Stimulated activated CD4-positive, alpha-beta T cell treated with anti-CD3 and anti-CD28 coated beads, TNF-alpha, amount 100 ng/mL, for 48 hours (primary cell): ENCODE data around the gene CMC2.

Source experiments
- DNase-seq, 3 donors: peaks; one replicate each; pipeline ENCODE4 v3.0.0-alpha.2; 2020; ENCODE audit warnings: low read depth in 3 of 3

CMC2 gene

DNA sequence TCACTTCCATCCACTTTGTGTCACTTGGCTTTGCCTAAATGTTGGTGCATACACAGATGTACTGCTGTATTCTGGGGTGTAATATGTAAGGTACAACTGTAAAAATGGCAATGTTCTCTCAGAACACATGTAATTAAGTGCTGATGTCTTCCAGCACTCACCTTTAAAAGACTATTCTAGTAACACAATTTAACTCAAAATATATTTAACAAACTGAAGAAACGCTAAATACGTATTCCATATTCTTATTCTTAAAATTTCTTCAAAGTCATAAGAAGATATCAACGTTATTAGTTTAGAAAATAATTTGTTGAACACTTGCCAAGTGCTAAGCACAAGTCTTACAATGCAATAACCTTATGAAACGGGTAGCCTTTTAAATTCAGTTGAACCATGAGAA, 3.6 kb downstream of the CMC2 start:
- DNase-seq: no peak

GRCh38 chr16:81001330-81001729, 5.4 kb downstream of the CMC2 start:
- DNase-seq: no peak

- no peak for DNase-seq
Measured at GRCh38 chr16:81000873-81001272, 5.8 kb downstream of the CMC2 start.

GRCh38 chr16:80997964-80998620, 8.6 kb downstream of the CMC2 start:
- DNase-seq: no peak

- DNase-seq: no peak
Measured at GRCh38 chr16:80997139-80997798, 9.4 kb downstream of the CMC2 start.

GRCh38 chr16:80996688-80997138, 10.0 kb downstream of the CMC2 start:
- no peak for DNase-seq

DNA sequence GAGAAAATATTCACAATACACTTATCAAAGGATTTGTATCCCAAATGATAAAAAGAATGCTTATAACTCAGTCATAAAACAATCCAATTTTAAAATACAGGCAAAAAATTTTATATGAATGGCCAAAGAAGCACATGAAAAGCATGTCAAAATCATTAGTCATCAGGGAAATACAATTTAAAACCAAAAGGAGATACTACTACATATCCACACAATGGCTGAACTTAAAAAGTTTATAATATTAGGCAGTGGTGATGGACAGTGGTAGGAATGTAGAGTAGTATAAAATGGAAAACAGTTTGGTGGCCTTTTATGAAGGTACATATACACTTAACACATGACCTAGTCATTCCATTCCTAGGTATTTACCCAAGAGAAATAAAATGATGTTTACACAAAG, 12.2 kb downstream of the CMC2 start:
- DNase-seq: no peak

DNA sequence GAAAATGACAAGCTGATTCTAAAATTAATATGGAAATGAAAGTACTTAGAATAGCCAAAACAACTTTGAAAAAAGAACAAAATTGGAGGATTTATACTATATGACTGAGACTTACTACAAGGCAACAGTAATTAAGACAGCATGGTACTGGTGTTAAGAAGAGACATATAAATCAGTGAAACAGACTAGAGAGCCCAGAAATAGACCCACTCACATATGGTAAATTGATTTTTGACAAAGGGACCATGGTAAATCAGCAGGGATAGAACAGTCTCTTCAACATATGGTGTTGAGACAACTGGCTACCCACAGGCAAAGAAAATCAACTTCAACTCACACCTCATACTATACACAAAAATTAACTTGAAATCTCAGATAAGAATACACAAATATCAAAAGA, 12.9 kb downstream of the CMC2 start:
- DNase-seq: no peak

DNA sequence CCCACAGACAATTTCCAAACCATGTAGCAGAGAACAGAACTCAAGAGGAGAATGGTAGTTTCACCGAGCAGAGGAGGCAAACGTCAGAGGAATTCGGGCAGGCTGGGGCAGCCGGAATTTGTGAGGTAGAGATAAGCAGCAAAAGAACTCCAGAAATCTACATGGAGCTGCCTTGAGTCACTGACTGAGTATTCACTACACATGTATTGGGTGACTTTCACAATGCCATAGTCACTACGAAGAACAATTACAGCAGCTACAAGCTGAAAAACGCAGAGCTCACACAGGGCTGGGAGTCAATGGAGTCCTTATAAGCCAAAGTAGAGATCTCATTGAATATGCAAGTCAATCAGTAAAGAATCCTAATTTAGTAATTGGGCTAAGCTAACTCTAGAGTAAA, 13.4 kb downstream of the CMC2 start:
- no peak for DNase-seq

GRCh38 chr16:80992676-80993293, 13.9 kb downstream of the CMC2 start:
- DNase-seq: no peak

DNA sequence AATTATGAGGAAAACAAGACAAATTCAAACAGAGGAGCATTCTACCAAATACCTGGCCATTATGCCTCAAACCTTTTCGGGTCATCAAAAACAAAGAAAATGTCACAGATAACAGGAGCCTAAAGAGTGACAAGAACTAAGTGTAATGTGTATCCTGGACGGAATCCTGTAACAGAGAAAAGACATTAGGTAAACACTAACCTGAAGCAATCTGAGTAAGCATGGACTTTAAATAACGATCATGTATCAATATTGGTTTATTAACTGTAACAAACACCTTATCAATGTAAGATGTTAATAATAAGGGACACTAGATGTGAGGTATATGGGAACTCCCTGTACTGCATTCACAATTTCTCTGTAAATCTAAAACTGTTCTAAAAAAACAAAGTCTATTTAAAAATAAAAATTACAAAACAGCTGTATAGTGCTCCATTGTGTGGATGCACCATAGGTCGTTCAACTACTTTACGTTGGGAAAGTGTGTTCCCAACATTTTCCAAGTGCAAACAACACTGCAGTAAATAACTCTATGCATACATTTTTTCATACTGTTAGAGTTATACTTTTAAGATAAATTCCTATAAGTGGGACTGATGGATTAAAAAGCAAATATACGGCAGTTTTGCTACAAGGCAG, 14.8 kb downstream of the CMC2 start:
- no peak for DNase-seq

GRCh38 chr16:80990978-80991377, 15.7 kb downstream of the CMC2 start:
- DNase-seq: no peak

GRCh38 chr16:80990577-80990976, 16.1 kb downstream of the CMC2 start:
- DNase-seq: no peak

DNA sequence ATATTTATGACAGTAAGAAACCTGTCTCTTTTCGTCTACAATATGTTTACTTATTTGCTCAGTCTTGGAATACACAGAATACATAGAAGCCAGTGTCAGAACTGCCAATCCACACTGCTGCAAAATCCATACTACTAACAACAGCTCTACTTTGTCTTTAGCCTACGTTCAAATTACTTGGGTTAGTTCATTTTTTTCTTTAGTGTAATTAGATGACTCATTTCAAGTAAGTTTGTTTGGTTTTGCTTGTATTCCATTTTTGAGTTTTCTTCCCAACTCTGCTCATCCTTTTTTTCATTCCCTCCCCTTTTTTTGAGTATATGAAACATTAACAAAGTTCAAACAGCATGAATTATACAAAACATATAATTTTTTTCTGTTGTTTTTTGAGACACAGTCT, 16.9 kb downstream of the CMC2 start:
- no peak for DNase-seq

- DNase-seq: no peak
Measured at GRCh38 chr16:80988756-80989155, 17.9 kb downstream of the CMC2 start.

GRCh38 chr16:80986557-80986956, 20.1 kb downstream of the CMC2 start:
- no peak for DNase-seq

- DNase-seq: no peak
Measured at GRCh38 chr16:80985611-80986010, 21.1 kb downstream of the CMC2 start.

- no peak for DNase-seq
Measured at GRCh38 chr16:80984124-80984892, 22.4 kb downstream of the CMC2 start.

GRCh38 chr16:80982646-80983045, 24.0 kb downstream of the CMC2 start:
- DNase-seq: no peak

DNA sequence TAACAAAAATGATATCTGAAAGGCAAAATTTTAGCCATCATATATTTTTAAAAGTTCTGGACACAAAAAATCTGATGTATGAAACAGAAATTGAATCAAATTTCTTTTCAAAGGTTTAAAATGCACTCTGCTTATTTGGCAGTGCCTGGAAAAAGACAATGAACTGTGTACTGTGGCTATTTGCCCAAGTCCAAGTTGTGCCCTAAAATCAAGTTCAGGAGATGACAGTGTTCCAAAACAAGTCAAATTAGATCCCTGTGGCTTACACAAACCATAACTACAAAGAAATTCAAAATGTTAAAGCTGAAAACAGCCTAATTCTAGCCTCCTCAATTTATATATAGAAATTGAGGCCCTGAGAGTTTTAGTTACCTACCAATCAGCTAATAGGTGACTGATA, 25.6 kb downstream of the CMC2 start:
- DNase-seq: no peak

GRCh38 chr16:80976946-80977345, 29.7 kb downstream of the CMC2 start:
- DNase-seq: no peak
